Upper lobe of left lung (tissue), 4 donors: ENCODE data around the gene MAPK11.

Experiments
- CTCF ChIP-seq, 6 experiments: fragments of 450-650 bp in 4 of 6; fragments of 200-600 bp in 2 of 6; sonication (generic) in 2 of 6; IDR thresholded peaks; one replicate each; pipeline ENCODE4 v1.5.1; 2016 to 2019; ENCODE audit warnings: antibody characterized with exemption in 6 of 6
- POLR2A ChIP-seq, 4 donors: fragments of 450-650 bp; IDR thresholded peaks; one replicate each; pipeline ENCODE4 v1.5.1; 2016 to 2017; ENCODE audit warnings: antibody characterized with exemption in 4 of 4, mild to moderate bottlenecking in 2 of 4

DNA sequence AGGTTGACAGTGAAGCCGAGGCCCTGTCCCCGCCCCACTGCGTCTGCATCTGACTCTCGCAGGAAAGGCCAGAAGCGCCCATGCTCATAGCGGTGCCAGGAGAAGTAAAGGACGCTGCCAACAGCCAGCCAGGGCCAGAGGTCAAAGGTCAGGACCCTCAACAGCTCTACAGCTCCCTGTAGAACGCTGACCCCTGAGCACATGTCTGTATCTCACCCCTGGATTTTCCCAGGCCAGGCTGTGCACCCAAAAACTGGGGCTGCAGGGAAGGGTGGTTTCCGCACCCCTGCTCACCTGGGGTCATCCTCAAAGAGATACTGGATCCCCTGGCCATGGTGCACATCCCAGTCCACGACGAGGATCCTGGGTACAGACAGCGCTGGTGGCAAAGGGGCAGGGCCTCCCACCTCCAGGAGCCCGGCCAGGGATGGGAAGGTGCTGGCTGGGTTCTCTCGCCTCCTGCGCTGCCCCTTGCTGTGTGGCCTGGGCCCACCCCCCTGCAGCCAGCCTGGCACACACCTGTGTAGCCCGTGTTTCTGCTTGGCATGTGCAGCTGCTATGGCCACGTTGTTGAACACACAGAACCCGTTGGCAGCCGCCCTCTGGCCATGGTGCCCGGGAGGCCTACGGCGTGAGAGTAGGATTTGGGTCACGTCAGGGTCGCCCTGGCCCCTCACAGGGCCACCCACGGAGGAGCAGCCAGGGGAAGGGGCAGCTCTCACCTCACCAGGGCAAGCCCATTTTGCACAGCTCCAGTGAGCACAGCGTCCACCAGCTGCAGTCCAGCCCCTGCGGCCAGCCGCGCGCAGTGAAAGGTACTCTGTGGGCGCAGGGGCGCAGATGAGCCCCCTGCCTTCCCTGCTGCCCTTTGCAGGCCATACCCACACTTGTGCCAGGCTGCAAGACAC lies 20.6 kb downstream of the MAPK11 start:
- no peak for TF ChIP-seq POLR2A (IDR thresholded peaks at IDR 0.05)
- TF ChIP-seq CTCF (IDR thresholded peaks at IDR 0.05): no peak
